GM19328 (cell line): Measurements from ENCODE around the gene TANGO6.
"Not testable (repeated sequence)": the region's sequence is repeated elsewhere in the genome, so short reads cannot be mapped to it uniquely, and the experiment has no call there.

Experiments
- ATAC-seq: cut with Tn5 transposase; IDR thresholded peaks from one replicate; pipeline ENCODE4 v1.9.1; 2021; ENCODE audit warnings: mild to moderate bottlenecking, moderate library complexity; ENCODE audit not compliant: unreplicated experiment

Gene TANGO6

DNA sequence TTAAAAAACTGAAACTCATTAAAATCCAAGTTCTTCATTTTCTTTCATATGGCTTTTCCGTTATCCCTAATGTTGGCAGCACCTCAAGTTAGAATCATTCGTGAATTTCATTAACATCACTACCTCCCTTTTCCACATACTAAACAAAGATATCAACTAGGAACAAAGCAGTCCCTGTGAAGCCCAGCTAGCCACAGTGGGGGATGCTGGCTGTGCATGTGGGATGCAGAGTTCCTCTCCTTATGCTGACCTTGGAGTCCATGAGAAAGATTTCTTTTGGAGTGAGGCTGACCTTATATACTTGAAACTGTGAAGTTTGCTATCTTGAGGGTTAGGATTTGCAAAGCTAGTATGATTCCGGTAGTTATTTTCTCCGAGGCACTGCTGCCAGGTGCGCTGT lies 117.6 kb downstream of the TANGO6 start:
- ATAC-seq: no peak

GRCh38 chr16:68961778-68962402 lies 118.6 kb downstream of the TANGO6 start:
- ATAC-seq: no peak

DNA sequence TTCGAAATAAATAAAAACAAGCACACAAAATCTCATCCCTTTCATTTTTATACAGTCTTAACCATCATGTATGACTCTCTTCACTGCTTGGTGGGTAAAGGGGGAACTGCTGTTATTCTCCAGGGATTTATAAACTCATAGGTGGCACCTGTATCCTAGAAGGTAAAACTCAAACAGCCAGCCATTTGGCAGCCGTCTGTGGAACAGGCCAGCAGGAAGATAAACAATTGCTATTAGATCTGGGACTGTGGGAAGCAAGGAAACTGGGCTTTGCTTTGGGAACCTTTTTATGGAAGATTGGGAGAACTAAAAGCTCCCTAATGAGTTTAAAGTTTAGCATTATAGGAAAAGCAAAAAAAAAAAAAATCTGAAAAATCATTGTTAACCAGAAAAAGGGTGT lies 126.0 kb downstream of the TANGO6 start:
- no peak for ATAC-seq

DNA sequence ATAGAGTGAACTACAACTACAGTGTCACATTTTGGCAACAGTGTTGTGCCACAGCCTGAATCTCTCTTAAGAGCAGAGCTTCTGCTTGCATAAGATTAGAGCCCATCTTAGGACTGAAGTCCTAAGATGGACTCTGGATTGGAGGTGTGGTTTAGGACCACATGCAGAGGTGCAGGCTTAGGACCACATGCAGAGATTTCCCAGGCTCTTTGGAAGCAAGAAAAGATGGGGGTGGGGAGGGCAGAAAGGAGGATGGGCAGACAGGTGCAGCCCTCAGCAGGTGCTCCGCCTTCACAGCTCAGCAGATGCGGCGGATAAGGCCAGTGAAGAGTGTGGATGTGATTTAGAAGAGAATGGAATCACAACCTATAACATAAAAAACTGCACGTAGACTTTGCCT lies 128.7 kb downstream of the TANGO6 start:
- ATAC-seq: no peak

GRCh38 chr16:68972720-68973119 lies 129.4 kb downstream of the TANGO6 start:
- no peak for ATAC-seq

DNA sequence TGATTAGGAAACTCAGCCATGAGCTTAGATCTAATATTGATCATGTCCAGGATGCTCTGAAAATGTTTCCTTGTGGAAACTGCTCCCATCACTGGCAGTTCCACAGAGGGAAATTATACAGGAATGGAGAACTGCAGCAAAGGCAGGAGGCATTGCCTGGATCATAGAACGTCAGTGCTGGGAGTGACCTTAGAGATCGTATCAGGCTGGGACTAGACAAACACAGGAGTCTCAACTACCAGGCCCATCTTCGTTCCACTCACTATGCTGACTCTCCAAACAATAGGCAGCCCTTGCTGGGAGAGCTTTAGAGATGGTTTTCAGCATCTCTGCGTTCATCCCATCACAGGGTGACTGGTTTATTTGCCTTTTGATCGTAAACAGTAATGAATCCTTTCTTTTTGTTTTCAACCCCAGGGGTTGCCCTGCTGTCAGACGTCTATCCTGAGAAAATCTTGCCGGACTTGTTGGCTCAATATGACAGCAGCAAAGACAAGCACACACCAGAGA lies 130.3 kb downstream of the TANGO6 start:
- no peak for ATAC-seq

DNA sequence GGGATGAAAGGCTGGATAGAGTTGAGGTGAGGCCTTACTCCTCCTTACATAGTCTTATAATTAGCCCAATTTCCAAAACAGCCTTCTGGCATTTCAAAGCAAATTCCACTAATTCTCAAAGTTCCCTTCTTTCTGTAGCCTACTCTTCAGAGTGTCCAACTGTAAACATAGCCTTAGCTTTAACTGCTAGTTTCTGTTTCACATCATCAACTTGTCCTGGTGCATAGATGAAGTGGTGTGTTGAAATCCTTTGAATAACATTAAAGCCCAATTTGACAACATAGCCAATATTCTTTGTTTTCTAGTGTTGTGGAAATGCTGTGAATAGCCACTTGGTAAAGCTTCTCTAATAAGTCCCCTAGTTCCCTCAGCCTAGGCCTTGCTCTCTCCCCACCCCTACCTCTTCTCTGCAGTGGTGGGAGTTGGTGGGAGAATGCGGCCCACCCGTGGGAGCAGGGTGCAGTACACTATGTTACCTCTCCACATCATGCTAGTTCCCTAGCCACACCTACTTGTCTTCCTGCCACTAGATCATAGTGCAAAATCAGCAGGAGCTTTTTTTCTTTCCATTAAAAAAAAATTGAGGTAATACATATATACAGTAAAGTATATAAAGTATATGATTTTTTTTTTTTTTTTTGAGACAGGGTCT lies 135.1 kb downstream of the TANGO6 start:
- ATAC-seq: no peak

GRCh38 chr16:68980695-68981315 lies 137.5 kb downstream of the TANGO6 start:
- no peak for ATAC-seq

DNA sequence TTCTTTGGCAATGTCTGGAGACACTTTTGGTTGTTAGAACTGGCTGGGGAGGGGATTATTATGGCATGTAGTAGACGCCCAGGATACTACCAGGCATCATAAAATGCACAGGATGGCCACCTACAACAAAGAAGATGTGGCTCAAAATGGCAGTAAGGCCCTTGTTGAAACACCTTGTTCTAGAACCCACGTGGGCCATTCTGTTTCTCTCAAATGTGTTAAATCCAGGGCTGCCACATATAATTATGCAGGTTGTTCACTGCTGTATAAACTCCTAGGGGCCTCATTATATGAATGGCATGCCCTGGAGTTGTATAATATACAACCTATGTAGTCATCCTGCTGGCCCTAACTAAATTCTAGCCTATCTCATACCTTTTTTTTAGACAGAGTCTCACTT lies 138.6 kb downstream of the TANGO6 start:
- ATAC-seq: no peak

DNA sequence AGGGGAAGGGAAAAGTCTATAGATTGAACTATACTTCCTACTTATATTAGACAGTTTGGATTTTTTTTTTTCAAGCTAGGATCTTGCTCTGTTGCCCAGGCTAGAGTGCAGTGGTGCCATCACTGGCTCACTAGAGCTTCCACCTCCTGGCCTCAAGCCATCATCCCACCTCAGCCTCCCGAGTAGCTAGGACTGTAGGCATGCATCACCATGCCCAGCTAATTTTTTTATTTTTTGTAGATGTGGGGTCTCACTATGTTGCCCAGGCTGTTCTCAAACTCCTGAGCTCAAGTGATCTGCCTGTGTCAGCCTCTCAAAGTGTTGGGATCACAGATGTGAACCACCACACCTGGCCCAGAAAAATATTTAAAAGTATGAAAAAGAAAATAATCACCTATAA lies 141.1 kb downstream of the TANGO6 start:
- ATAC-seq: no peak

- no peak for ATAC-seq
These were observed 141.9 kb downstream of the TANGO6 start for GRCh38 chr16:68985268-68985667.

DNA sequence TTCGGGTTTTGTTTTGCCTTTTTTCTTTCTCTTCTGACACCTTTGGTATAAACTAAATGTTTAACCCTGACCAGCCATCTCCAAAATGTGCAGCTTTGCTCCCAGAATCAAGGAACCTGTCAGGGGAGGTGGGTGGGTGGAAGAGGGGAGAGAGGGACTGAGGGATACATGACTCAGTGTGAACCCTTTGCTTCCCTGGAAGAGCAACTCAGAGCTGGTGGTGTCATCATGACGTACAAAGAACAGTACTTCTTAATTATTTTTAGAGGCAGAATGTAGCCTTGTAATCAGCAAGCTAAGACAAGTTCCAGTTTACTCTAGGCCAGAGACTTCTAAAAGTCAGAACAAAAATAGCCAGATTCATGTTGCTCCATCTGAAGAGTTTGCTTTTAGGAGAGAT lies 142.5 kb downstream of the TANGO6 start:
- no peak for ATAC-seq

DNA sequence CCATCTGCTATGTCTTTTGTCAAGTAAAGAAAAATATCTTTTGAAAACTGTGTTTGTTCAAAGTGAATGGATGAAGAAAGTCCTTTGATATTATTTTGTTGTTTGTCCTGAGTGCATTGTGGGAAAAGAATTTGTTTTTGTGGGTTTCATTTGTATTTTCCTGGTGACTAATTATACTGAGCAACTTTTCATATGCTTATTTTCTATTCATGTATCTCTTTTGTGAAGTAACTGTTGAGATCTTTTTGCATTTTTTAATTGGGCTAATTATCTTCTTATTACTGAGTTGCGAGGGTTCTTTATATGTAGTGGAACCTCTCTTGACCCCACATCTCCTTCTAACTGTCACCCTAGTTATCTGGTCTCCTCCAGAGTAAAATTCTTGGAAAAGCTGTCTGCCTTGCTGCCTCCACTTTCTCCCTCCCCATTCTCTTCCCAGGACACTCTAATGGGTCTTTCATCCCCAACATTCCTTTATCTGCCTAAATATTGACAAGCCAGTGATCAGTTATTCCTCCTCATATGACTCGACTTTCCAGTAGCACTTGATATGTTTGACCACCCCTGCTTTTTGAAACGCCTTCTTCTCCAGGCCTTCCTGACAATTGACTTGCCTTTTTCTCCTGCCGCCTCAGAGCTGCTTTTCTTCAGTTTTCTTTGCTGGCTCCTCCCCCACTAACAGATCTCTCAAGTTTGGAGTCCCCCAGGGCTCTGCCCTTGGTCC lies 144.6 kb downstream of the TANGO6 start:
- ATAC-seq: no peak

- ATAC-seq: not testable (repeated sequence)
These were observed 147.0 kb downstream of the TANGO6 start for GRCh38 chr16:68990172-68990845.

DNA sequence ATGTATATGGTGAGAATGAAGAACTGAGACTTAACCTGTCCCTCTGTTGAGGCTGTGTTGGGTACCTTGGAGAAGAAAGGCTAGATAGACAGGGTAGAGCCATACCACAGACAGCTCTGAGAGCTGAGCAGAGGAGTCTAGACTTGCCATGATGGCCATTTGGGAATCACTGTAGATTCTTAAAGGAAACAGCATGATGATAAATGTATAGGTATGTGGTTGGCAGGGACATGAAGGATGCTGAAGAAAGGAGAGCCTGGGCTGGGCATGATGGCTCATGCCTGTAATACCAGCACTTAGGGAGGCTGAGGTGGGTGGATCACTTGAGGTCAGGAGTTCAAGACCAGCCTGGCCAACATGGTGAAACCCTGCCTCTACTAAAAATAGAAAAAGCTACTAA lies 147.7 kb downstream of the TANGO6 start:
- no peak for ATAC-seq

- ATAC-seq: no peak
These were observed 149.2 kb downstream of the TANGO6 start for GRCh38 chr16:68992521-68992920.

- ATAC-seq: no peak
These were observed 150.1 kb downstream of the TANGO6 start for GRCh38 chr16:68993456-68993855.

GRCh38 chr16:68993885-68994284 lies 150.6 kb downstream of the TANGO6 start:
- ATAC-seq: no peak

GRCh38 chr16:68994324-68994723 lies 151.0 kb downstream of the TANGO6 start:
- ATAC-seq: no peak

DNA sequence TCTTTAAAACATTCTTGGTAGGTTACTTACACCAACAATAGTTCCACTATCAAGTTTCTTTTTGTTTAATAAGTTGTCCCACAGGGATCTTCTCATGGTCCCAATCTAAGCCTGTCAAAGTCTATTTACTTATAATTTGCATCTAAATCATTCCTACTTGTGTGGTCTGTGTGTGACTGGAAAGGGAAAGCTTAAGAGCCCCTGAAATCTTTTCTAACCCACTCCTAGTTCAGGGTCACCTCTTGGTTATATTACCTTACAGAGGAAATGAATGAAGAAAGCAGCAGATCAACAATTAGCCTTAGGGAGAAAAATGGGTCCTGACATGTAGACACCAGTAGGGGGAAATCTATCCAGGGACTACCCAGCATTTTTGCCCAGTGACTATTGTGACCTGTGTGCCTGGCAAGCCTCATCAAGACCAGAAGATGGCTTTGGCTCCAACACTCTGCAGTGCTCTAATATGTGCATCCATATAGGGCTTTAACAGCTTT lies 151.7 kb downstream of the TANGO6 start:
- ATAC-seq: no peak

DNA sequence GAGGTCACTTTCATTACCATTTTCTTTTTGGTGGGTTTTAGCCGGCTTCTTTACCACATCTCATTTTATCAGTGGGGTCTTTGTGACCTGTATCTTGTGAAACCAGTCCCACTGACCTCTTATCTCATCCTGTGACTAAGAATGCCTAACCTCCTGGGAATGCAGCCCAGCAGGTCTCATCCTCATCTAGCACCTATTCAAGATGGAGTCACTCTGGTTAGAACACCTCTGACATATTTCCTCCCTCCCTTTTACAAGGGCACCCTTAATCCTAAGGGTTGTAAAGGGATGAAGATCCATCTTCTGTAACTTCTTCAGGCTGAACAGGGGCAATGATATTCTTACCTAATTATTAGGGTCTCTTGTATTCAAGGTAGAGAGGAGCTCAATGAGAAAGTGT lies 154.2 kb downstream of the TANGO6 start:
- no peak for ATAC-seq
